PFSK-1 (cell line): ENCODE data around the gene PTPRT.

Experiments used
- POLR2AphosphoS5 ChIP-seq: IDR thresholded peaks from 2 replicates; pipeline ENCODE4 v1.6.1; 2012; ENCODE audit warnings: low read depth, mild to moderate bottlenecking, control low read depth, low read length, moderate library complexity
- TAF1 ChIP-seq: IDR thresholded peaks from 2 replicates; pipeline ENCODE4 v1.6.1; 2012; ENCODE audit warnings: low read length, control low read depth, borderline replicate concordance; ENCODE audit not compliant: insufficient read depth

GRCh38 chr20:42652266-42652665 lies 537.4 kb downstream of the PTPRT start:
- TF ChIP-seq POLR2AphosphoS5 = no peak
- no peak for TF ChIP-seq TAF1
